ENCODE data around the gene NDEL1.

NDEL1 gene

GRCh38 chr17:8406174-8406573, 29.5 kb upstream of the NDEL1 start:
- no peak for TF ChIP-seq CTCF (IDR thresholded peaks at IDR 0.05; ENCODE audit: low read depth, low read length, missing control alignments)

GRCh38 chr17:8408371-8408770, 27.3 kb upstream of the NDEL1 start:
- no peak for TF ChIP-seq CTCF (IDR thresholded peaks at IDR 0.05; ENCODE audit: low read depth, low read length, missing control alignments)
- DNase-seq (ENCODE audit: extremely low read depth, low read depth): no peak
- H3K4me3 ChIP-seq (replicated peaks; ENCODE audit: low read depth, low read length): no peak overlapping the region

More at GRCh38 chr17:8406174-8406573, 29.5 kb upstream of the NDEL1 start:
- H3K4me3 ChIP-seq (replicated peaks; ENCODE audit: low read depth, low read length): no peak overlapping the region
- no peak for DNase-seq (ENCODE audit: extremely low read depth, low read depth)

- no peak overlapping the region for H3K4me3 ChIP-seq (replicated peaks; ENCODE audit: low read depth, low read length)
- TF ChIP-seq CTCF (IDR thresholded peaks at IDR 0.05; ENCODE audit: low read depth, low read length, missing control alignments): peak; percentile 89
- peak; percentile 84 for DNase-seq (ENCODE audit: extremely low read depth, low read depth)
These were observed 25.5 kb upstream of the NDEL1 start for GRCh38 chr17:8409966-8410882.

GRCh38 chr17:8410883-8411238, 24.8 kb upstream of the NDEL1 start:
- H3K4me3 ChIP-seq (replicated peaks; ENCODE audit: low read depth, low read length): no peak overlapping the region
- TF ChIP-seq CTCF (IDR thresholded peaks at IDR 0.05; ENCODE audit: low read depth, low read length, missing control alignments): no peak
- DNase-seq (ENCODE audit: extremely low read depth, low read depth): no peak

GRCh38 chr17:8412089-8412488, 23.6 kb upstream of the NDEL1 start:
- H3K4me3 ChIP-seq (replicated peaks; ENCODE audit: low read depth, low read length): no peak overlapping the region
- no peak for DNase-seq (ENCODE audit: extremely low read depth, low read depth)
- TF ChIP-seq CTCF (IDR thresholded peaks at IDR 0.05; ENCODE audit: low read depth, low read length, missing control alignments): no peak

GRCh38 chr17:8413328-8413727, 22.4 kb upstream of the NDEL1 start:
- no peak for DNase-seq (ENCODE audit: extremely low read depth, low read depth)
- TF ChIP-seq CTCF (IDR thresholded peaks at IDR 0.05; ENCODE audit: low read depth, low read length, missing control alignments): no peak
- no peak overlapping the region for H3K4me3 ChIP-seq (replicated peaks; ENCODE audit: low read depth, low read length)

All from HFF-Myc (cell line).